Umbilical cord (tissue), 2 donors: ENCODE measurements around the gene GPHN. TPM values are rescaled to one million over a fixed set of nuclear protein-coding genes. Genes with fewer than 3 reads are reported as not detected.

ENCODE experiments used
- DNase-seq: peaks from one replicate; pipeline ENCODE4 v3.0.0-alpha.2; 2015; ENCODE audit warnings: low spot score
- total RNA-seq: library from RNA; depleted of rRNA; stranded (reverse); fragments of >200 nt; gene quantifications from one replicate; pipeline ENCODE4 v1.2.3, GENCODE V29; 2014; ENCODE audit warnings: low replicate concordance; ENCODE audit not compliant: insufficient read depth

The GPHN gene
- total RNA-seq, 1 donor from 2014 or later: 15.4 TPM

DNA sequence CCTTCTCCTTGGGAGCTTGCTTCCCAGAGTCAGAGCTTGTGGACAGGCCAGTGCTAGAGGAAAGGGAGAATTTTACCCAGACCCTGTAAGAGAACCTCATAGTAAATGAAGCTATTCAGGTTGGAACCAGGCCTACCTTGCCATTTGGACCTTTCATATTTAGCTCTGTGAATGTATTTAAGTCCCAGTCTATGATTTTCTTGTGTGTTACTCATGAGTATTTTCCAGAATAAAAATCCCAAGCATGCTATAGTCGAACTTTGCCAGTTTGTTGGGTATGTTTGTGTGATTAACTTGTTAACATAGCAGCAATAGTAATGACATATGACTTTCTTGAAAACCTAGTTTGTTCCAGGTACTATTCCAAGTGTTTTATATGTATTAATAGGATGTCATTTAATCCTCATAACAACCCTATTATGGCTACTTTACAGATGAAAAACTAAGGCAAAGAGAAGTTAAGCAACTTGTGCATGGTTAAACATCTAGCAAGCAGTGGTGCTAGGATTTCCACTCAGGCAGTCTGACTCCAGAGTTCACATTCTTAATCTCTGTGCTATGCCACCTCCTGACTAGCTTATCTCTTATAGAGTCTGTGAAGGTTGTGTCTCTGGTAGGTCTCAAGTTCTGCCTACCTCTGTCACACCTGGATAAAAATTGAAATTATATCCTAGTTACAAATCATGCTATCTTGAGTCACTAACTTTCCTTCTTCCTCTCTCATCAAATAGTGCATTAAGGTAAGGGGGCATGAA lies 633.4 kb downstream of the GPHN start:
- no peak for DNase-seq

DNA sequence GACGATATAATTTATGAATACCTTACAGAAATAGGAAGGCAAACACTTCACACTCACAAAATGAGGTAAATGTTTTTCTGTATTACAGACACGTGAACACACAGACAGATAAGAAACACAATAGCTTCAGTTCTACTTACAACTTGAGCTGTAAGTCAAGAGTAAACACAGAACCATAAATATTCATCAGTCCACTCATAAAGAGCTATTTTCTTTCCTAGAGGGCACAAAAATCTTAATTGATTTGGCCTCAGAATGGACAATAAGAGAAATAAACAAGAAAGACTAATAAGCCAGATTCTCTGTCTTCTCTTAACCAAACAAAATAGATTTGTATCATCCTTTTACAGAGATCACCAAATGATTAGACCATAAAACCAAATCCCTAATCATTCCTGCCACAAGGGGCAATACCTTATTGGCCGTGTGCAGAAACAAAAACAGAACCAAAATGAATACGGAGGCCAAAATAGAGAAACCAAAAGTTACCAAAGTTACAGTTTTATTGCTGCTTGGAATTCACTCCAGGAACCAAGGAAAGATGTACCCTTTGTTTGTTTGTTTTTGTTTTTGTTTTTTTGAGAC lies 643.2 kb downstream of the GPHN start:
- no peak for DNase-seq

DNA sequence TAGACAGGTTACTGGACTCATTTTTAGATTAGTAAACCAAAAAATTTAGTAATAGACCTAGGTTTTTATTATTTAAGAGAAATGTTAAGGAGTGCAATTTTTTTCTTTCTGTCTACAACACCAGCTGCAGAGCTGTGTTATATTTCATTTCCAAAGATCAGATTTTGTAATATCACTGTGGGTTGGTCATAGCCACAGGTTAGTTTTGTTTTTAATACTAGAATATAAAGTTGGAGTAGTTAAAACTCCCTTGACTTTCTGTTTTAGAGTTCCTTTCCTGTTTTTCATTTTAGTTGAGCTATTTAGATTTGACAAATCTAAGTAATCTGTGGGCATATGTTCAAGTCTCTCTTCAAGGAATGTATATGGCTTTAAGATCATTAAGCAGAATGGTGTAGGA lies 650.6 kb downstream of the GPHN start:
- DNase-seq: no peak

DNA sequence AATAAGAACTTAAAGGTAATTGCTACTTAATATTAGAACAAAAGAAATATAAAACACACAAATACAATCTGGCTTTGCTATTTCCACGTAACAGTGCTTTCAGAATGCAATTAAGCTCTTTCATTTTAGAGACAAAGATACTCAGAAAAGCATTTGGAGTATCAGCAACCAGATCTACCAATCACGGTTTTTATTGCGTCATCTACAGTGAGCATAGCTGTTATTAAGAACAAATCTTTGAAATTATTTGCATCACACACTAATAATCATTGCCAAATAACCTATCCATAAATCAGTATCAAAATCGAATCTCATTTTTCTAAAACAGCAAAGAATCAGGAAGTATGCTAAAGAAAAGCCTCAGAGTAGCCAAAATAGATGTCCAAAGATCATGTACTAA lies 654.4 kb downstream of the GPHN start:
- no peak for DNase-seq

DNA sequence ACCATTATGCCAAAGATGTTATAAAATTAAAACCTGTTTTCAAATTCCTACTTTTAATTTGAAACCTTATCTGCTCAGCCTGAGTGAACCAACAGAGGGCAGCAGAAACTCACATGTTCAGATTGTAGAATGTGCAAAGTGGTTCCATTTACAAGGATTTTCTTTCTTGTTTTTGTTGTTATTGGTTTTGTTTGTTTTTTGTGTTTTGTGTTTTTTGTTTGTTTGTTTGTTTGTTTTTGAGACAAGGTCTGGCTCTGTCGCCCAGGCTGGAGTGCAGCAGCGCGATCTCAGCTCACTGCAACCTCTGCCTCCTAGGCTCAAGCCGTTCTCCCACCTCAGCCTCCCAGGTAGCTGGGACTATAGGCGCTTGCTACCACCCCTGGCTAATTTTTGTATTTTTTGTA lies 658.5 kb downstream of the GPHN start:
- peak; percentile 32 for DNase-seq

GRCh38 chr14:67167420-67168109 lies 659.6 kb downstream of the GPHN start:
- no peak for DNase-seq

- no peak for DNase-seq
Measured at GRCh38 chr14:67168110-67168441, 660.1 kb downstream of the GPHN start.

DNA sequence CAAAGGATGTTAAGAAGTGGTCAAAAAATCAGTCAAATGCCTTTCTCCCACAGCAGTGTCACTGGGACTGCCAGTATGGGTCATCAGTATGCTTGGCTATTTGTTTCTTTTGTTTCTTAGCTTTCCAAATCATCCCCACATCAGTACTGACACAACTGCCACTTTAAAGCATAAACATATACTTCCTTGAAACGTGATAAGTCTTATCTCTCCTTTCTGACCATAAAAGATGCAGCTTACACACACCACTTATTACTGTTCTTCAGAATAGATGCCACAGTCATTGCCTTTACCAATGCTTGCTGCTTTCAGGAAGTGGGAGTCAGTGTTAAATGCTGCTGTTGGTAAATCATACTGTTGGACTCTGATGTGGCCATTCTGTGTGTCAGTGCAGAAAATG lies 662.7 kb downstream of the GPHN start:
- no peak for DNase-seq

- no peak for DNase-seq
Measured at GRCh38 chr14:67172056-67172455, 664.1 kb downstream of the GPHN start.

GRCh38 chr14:67172520-67172919 lies 664.6 kb downstream of the GPHN start:
- DNase-seq: no peak

- no peak for DNase-seq
Measured at GRCh38 chr14:67173719-67174118, 665.8 kb downstream of the GPHN start.

DNA sequence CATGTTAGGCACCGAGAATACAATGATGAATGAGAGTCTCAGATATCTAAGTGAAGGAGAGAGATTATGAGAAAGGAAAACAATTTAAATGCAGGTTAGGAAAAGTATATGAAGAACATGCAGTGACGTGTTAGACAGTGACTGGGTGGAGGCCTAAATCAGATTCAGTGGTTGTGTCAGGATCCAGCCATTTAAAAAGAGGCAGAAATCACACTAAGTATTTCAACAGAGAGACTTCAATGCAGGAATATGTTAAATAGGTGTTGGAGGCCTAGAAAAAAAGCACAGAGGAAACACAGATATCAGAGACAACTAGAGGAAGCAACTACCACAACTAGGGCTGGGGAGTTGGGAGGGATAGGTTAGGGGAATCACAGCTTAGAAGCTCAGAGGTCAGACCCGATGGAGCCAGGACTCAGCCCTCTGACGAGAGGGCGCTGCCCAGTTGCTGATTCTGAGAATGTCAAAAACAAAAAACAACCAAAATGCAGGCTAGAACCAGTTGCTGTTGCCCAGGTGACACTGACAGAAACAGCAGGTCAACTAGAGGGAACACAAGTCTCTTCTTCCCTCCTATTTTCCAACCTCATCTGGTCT lies 678.3 kb downstream of the GPHN start:
- DNase-seq: no peak

DNA sequence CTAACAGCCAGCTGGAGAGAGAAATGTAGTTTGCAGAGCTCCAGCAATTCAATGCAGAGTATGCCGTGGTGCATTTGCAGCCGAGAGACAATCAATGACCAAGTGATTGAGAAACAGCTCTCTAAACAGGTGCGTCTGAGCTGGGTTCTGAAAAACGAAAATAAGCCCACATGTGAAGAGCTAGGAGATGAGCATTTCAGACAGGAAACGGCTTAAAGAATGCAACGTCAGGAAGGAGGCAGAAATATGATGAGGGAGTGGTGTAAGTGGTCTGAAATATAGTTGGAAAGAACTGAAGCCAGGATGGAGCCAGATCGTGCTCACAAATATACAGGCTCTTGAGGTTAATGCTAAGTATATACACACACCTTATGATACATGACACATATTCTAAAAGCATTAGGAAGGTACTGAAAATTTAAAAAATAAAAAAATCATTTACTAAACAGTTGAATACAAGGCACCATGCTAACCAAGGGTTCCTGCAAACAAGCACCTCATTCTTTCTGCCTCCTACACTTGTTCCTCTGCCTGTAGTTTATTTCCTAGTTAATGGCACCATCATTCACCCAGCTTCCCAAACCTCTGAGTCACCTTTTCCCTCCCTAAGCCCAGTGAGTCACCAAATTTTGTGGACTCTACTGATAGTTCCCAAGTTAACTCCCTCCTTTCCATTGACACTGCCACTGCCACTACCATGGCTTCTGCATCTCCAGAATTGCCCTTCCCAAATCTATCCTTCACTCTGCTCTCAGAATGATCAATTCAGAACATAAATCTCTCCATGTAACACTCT lies 679.0 kb downstream of the GPHN start:
- DNase-seq: no peak

GRCh38 chr14:67187826-67188225 lies 679.9 kb downstream of the GPHN start:
- DNase-seq: no peak

- no peak for DNase-seq
Measured at GRCh38 chr14:67188326-67188725, 680.4 kb downstream of the GPHN start.

GRCh38 chr14:67191768-67192290 lies 683.9 kb downstream of the GPHN start:
- peak; percentile 12 for DNase-seq

- no peak for DNase-seq
Measured at GRCh38 chr14:67192366-67192765, 684.4 kb downstream of the GPHN start.

- DNase-seq: no peak
Measured at GRCh38 chr14:67195279-67195678, 687.3 kb downstream of the GPHN start.

DNA sequence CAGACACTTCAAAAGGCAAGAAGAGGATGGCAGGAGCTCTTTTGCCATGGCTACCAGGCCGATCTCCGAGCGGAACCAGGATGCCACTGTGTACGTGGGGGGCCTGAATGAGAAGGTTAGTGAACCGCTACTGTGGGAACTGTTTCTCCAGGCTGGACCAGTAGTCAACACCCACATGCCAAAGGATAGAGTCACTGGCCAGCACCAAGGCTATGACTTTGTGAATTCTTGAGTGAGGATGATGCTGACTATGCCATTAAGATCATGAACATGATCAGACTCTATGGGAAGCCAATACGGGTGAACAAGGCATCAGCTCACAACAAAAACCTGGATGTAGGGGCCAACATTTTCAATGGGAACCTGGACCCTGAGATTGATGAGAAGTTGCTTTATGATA lies 691.1 kb downstream of the GPHN start:
- DNase-seq: no peak

DNA sequence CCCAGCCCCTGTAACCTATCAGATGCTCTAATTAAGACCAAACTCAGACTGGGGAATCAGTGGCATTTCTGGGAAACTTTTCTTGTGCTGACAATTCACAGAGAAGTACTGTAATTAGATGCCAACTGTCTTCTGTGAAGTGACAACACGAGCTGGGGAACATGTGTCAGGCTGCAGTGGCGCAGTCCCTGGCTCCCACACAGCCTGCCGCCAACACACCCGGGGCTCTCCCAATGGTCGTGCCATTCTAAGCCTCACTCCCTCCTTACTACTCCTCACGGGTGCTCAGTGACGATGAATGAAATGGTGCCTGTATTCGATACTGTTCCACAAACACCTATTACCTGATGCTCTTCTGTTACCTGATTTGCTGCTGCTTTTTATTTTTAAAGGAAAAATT lies 699.9 kb downstream of the GPHN start:
- no peak for DNase-seq

DNA sequence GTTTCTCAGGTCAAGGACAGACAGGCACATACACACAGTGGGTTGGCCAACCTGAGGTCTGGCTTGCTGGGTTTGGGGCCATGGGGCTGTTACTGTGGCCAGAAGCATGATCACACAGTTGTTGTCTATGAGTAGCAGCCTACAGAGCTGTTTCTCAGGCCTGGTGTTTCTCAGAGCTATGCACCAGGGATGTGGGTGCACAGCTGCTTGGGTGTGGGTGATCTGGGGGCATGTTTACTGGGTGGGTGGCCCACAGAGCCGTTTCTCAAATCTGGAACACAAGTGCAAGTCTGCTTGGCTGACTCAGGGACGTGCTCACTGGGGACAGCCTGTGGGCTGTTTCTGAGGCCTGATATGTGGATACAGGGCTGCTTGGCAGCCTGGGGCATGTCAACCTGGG lies 710.2 kb downstream of the GPHN start:
- no peak for DNase-seq
